Bronchial epithelial cell (primary cell): Measurements from ENCODE around the gene CDC20. TPM values are rescaled to one million over a fixed set of nuclear protein-coding genes. Genes with fewer than 3 reads are reported as not detected.

ENCODE experiments used
- DNase-seq: peaks from one replicate; pipeline ENCODE4 v3.0.0-alpha.2; 2010; ENCODE audit warnings: low read depth
- FAIRE-seq: peaks from 2 replicates; lab custom pipeline; 2011; peaks lifted over from hg19 to GRCh38; lab: Jason Lieb, UNC
- H3K27me3 ChIP-seq: 2 replicates; pipeline ENCODE4 v1.5.1; 2011; ENCODE audit warnings: low read length; ENCODE audit not compliant: control insufficient read depth, insufficient read depth
- H3K36me3 ChIP-seq: 2 replicates; pipeline ENCODE4 v1.5.1; 2011; ENCODE audit warnings: low read length; ENCODE audit not compliant: control insufficient read depth, insufficient read depth
- H3K4me3 ChIP-seq: 2 replicates; pipeline ENCODE4 v1.5.1; 2011; ENCODE audit warnings: mild to moderate bottlenecking, low read depth, low read length, control low read depth
- total RNA-seq: library from RNA; depleted of rRNA; stranded (reverse); fragments of >200 nt; gene quantifications from 2 replicates; pipeline ENCODE4 v1.2.1, GENCODE V29; 2014
- TF ChIP-seq, protein P1 (sequence below): IDR thresholded peaks from 2 replicates; pipeline ENCODE4 v1.5.1; 2011; ENCODE audit warnings: mild to moderate bottlenecking, moderate library complexity, low read length, control low read depth, inconsistent platforms; ENCODE audit not compliant: insufficient read depth, severe bottlenecking

The CDC20 gene
- total RNA-seq, 1 donor from 2014 or later, result 2.6 TPM

DNA sequence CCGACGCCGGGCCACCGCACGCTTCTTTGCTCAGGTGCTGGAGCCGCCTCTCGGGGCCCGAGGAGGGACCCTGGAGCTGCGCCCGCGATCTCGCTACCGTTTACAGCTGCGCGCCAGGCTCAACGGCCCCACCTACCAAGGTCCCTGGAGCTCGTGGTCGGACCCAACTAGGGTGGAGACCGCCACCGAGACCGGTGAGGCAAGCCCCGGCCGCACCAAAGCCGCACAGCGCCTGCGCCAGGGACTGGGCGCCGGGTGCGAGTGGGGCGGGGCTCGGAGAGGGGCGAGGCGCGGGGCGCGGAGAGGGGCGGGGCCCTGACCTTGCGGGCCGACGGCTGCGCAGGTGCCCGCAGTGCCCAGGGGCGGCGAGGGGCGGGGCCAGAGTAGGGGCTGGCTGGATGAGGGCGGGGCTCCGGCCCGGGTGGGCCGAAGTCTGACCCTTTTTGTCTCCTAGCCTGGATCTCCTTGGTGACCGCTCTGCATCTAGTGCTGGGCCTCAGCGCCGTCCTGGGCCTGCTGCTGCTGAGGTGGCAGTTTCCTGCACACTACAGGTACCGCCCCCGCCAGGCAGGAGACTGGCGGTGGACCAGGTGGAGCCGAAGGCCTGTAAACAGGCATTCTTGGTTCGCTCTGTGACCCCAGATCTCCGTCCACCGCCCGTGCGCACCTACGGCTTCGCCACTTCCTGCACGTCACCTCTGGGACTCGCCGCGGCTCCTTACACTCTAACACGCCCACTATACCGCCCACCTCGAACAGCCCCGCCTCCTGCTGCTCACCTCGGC, 9.8 kb upstream of the CDC20 start:
- peak overlapping the region; percentile 71 for H3K4me3 ChIP-seq
- TF ChIP-seq, protein P1, sequence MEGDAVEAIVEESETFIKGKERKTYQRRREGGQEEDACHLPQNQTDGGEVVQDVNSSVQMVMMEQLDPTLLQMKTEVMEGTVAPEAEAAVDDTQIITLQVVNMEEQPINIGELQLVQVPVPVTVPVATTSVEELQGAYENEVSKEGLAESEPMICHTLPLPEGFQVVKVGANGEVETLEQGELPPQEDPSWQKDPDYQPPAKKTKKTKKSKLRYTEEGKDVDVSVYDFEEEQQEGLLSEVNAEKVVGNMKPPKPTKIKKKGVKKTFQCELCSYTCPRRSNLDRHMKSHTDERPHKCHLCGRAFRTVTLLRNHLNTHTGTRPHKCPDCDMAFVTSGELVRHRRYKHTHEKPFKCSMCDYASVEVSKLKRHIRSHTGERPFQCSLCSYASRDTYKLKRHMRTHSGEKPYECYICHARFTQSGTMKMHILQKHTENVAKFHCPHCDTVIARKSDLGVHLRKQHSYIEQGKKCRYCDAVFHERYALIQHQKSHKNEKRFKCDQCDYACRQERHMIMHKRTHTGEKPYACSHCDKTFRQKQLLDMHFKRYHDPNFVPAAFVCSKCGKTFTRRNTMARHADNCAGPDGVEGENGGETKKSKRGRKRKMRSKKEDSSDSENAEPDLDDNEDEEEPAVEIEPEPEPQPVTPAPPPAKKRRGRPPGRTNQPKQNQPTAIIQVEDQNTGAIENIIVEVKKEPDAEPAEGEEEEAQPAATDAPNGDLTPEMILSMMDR, result no peak
- no peaks in the 10 kb centered on the region for H3K27me3 ChIP-seq
- H3K36me3 ChIP-seq, result no peaks in the 10 kb centered on the region
- FAIRE-seq, result no peak
- DNase-seq, result peak; percentile 67

DNA sequence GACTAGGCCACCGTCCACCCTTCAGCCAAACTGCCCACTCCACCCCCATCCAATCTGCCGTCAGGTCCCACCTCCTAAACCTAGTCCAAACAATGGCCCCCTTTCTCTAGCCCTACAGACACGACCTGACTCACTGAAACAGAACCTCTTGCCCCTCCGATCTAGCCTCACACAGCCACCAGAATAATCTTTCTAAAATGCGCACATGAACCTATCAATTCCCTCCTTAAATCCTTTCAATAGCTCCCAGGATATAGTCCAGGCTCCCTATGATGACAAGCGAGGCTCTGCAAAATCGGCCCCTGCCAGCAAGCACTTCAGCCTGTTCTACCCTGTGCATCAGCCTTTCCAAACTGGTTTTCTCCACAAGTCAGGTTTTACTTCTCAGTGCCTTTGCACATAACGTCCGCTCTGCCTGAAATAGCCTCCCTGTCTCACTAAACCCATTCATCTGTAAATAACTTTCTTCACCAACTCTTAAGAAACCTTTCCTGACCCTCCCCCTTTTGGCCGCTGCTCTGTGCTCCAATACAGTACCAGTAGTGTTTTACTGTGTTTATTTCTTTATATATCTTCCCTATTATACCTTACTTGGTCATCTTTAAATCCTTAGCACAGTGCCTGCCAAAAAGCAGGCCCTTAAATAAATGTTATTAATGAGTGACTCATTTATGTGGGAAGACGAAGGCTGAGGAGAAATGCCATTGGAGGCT, 9.0 kb upstream of the CDC20 start:
- FAIRE-seq (no peak), DNase-seq (peak; percentile 41)
- Histone ChIP-seq H3K4me3 (peak overlapping the region; percentile 71), H3K36me3 (no peaks in the 10 kb centered on the region), H3K27me3 (no peaks in the 10 kb centered on the region)
- TF ChIP-seq, protein P1, result no peak

DNA sequence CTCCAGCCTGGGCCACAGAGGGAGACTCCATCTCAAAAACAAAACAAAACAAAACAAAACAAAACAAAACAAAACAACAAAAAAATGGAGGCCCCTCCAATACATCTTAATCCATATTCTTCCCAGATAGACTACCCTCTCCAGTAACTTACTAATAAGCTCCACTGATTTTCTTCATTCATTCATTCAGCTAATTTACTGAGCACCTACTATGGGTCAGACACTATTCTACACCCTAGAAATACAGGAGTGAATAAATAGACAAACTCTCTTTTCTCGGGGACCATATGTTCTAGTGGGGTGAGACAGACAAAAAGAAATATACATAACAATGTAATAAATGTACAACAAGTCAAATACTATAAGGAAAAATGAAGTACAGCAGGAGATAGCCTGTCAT, 7.8 kb upstream of the CDC20 start:
- TF ChIP-seq, protein P1, result no peak
- no peak for FAIRE-seq

DNA sequence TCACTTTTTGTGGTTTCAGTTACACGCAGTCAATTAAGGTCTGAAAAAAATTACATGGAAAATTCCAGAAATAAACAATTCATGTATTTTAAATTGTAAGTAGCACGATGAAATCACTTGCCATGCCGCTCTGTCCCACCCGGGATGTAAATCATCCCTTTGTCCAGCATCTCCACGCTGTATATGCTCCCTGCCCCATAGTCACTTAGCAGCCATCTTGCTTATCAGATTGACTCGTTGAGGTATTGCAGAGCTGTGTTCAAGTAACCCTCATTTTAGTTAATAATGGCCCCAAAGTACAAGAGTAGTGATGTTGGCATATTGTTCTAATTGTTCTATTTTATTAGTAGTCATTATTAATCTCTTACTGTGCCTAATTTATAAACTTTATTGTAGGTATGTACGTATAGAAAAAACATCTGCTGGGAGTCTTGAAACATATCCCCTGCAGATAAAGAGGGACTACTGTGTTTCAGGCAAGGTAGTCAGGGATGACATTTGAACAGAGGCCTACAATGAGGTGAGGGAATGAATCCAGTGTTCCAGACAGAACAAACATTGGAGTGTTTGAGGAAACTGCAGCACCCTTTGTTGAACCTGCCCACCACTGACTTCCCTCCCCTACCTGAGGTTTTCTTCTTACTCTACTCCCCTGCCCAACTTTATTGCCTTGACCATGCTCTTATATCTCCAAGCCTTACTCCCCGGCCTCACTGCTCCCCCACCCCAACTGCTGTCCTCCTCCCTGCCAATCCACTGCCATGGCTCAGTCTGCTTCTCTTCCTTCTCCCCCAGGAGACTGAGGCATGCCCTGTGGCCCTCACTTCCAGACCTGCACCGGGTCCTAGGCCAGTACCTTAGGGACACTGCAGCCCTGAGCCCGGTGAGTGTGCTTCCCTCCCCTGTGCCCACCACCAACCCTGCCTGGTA, 7.1 kb upstream of the CDC20 start:
- no peaks in the 10 kb centered on the region for H3K36me3 ChIP-seq
- TF ChIP-seq, protein P1, result no peak
- FAIRE-seq (no peak), DNase-seq (no peak)
- H3K27me3 ChIP-seq, result no peaks in the 10 kb centered on the region
- no peak overlapping the region for H3K4me3 ChIP-seq

More for the DNA sequence above, 7.8 kb upstream of the CDC20 start:
- DNase-seq, result no peak
- Histone ChIP-seq H3K27me3 (no peaks in the 10 kb centered on the region), H3K4me3 (no peak overlapping the region), H3K36me3 (no peaks in the 10 kb centered on the region)

DNA sequence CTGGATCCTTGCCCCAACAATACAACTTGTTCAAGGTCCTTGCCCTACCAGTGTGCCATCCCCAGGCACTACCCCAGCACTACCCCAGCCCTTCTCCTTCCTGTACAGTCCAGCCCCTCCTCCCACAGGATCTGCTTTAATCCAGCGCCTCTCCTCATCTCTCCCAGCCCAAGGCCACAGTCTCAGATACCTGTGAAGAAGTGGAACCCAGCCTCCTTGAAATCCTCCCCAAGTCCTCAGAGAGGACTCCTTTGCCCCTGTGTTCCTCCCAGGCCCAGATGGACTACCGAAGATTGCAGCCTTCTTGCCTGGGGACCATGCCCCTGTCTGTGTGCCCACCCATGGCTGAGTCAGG, 6.5 kb upstream of the CDC20 start:
- Histone ChIP-seq H3K36me3 (no peaks in the 10 kb centered on the region), H3K4me3 (no peak overlapping the region), H3K27me3 (no peaks in the 10 kb centered on the region)
- TF ChIP-seq, protein P1, result no peak
- FAIRE-seq, result no peak
- no peak for DNase-seq
